ENCODE measurements around the gene SFXN5.

SFXN5 gene

GRCh38 chr2:73021371-73022010 is 50.0 kb downstream of the SFXN5 start:
- DNase-seq (ENCODE audit: low read depth in 2 of 2), result no peak

GRCh38 chr2:73020657-73021370 is 50.7 kb downstream of the SFXN5 start:
- DNase-seq (ENCODE audit: low read depth in 2 of 2), result no peak

- no peak for DNase-seq (ENCODE audit: low read depth in 2 of 2)
These were observed 51.2 kb downstream of the SFXN5 start for GRCh38 chr2:73020306-73020656.

DNA sequence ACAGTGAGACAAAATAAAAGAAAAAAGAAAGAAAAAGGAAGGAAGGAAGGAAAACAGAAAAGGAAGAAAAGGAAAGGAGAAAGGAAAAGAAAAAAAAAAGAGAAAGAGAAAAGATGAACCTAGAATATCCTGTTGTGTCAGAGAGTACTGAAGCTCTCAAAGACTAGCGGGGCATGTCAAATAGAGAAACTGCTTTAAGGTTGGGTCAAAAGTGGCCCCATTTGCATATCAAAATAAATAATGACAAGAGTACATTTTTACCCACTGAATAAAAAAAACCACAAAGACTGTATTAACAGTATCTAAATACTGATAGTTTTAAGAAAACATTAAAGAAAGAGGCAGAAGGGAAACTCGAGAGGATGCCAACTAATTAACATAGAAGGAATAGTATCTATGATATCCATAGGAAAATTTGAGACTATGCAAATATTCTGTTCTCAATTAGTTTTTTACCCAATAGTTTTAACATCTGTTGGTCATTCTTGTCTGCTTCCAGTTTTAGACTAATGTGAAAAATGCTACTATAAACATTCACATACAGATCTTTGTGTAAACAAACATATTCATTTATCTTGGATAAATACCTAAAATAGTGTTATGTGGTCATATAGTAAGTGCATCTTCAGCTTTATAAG is 53.2 kb downstream of the SFXN5 start:
- DNase-seq (ENCODE audit: low read depth in 2 of 2), result no peak

DNA sequence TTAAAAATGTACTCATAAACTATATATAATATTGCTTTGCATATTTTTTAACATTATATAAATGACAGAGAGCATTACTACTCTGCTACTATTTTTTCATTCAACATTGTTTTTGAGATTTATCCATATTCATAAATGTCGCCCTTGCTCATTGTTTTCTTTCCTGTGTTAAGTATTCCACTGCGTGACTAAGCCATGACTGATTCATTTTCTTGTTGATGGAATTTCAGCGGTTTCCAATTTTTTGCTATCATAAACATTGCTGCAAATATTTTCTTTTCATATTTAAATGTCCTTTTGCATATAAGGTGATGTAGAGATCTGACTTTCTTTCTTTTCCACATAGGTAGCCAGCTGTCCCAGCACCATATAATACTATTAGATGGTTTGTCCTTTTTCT is 57.6 kb downstream of the SFXN5 start:
- no peak for DNase-seq (ENCODE audit: low read depth in 2 of 2)

- DNase-seq (ENCODE audit: low read depth in 2 of 2), result no peak
These were observed 62.2 kb downstream of the SFXN5 start for GRCh38 chr2:73009177-73009839.

DNA sequence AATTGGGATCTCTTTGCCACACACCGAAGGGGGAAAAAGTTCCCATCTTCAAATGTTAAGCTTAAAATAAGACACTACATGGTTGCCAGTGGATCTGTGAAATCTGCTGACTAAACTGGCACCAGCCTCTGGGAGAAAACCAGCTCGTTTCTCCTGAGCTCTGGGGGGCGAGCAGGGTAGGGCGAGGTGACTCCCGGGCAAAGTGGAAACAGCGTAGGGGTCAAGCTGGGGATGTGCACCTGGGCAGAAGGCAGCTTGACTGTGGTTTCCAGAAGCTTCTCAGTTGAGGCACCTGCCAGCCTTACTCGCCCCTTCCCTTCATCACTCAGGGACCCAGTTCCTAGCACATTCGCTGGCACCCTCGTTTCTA is 62.8 kb downstream of the SFXN5 start:
- DNase-seq (ENCODE audit: low read depth in 2 of 2), result no peak

GRCh38 chr2:73007991-73008765 is 63.3 kb downstream of the SFXN5 start:
- DNase-seq (ENCODE audit: low read depth in 2 of 2), result no peak

DNA sequence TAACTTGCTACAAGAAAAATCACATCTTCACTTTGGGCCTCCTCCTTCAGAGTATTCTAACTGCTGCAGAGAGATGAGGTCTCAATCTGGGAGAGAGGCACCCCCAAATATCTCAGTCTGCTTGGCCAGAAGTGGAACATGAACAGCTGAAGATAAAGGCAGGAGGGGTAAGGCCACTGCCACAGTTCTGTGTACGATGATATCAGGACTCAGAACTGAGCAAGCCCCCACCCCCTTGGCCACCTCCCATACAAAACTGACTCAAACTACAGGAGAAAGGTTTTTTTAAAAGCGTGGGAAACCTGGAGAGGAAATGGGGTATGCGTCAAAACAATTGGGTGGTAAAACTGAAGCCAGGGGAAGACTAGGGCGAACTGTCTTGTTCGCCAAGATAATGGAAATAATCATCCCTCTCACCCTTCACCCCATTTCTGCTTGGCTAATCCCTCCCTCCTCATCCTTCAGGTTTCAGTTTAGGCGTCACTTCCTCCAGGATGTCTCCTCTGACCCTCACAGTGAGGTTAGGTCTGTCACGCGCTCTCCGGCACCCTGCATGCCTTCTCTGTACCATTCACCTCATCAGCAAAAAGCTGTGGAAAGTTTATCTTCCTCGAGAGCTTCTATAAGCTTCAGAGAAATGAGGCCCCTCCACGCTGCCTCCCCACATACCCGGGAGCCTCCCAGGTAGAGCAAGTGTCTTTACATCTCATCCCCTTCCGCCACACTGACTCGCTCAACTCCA is 64.4 kb downstream of the SFXN5 start:
- no peak for DNase-seq (ENCODE audit: low read depth in 2 of 2)

DNA sequence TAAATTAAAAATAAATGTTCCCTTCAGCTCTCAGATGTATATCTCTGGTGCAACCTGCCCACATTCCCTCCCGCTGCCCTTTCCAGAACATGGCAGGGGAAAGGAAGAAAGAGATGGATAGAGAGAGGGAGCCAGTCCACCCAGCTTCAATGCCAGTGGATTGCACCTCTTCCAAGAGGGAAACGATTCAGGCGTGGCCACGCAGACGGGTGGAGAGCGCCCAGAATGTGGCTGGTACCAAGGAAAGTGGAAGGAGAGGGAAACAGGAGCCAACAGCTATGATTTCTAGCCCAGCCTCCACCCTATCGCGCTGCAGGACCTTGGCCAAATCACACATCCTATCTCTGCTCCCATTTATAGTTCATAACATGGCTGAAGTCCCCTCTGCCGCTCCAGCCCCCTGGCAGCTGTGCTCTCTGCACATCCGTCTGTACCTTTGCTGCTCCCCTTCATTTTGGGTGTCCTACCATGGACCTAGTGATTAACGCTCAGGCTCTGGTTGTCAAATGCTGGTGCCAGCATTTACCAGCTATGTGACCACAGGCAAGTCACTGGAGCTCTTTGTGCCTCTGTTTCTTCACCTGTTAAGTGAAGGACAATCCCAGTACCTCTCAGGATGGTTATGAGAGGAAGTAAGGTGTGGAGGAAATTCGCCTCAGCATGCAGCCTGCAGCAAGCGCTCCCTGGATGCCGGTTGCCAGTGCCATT is 66.5 kb downstream of the SFXN5 start:
- DNase-seq (ENCODE audit: low read depth in 2 of 2), result no peak

GRCh38 chr2:73004466-73004865 is 67.0 kb downstream of the SFXN5 start:
- no peak for DNase-seq (ENCODE audit: low read depth in 2 of 2)

- DNase-seq (ENCODE audit: low read depth in 2 of 2), result no peak
These were observed 68.5 kb downstream of the SFXN5 start for GRCh38 chr2:73003027-73003426.

DNA sequence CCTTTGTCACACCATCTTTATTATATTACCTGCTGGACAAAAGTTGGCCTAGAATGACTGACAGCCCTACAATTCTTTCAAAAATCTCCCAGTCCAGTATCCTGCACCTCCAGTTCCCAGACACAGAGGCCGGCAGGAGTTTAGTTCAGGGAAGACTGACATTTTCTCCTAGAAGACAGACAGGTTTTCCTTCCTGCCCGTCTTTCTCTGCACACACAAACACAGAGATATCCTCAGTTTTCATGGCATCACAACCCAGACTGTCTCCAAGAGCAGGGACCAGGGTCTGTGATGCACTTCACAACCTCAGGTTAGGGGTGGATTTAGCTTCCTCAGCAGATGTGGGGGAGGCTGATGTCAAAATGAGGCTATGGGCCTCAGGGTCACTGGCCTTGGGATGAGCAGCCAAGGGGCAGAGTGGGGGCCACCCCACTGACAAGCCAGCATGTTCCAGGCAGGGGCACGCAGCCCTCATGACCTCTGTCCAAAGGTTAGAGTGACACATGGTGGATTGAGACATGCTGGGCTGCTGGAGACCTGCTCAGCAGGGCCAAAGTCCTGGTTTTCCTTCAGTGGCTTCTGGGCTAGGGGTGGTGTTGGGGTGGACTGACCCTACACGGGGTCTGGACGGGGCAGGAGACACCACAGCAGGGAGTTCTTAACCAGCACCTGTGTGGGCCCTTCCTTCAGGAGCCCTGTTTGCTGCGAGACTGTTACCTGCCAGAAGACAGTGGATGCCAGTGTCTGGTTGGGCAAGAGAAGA is 70.5 kb downstream of the SFXN5 start:
- DNase-seq (ENCODE audit: low read depth in 2 of 2), result no peak

- no peak for DNase-seq (ENCODE audit: low read depth in 2 of 2)
These were observed 71.5 kb downstream of the SFXN5 start for GRCh38 chr2:72999729-73000725.

GRCh38 chr2:72998724-72999123 is 72.8 kb downstream of the SFXN5 start:
- no peak for DNase-seq (ENCODE audit: low read depth in 2 of 2)

GRCh38 chr2:72998234-72998651 is 73.3 kb downstream of the SFXN5 start:
- DNase-seq (ENCODE audit: low read depth in 2 of 2), result no peak

DNA sequence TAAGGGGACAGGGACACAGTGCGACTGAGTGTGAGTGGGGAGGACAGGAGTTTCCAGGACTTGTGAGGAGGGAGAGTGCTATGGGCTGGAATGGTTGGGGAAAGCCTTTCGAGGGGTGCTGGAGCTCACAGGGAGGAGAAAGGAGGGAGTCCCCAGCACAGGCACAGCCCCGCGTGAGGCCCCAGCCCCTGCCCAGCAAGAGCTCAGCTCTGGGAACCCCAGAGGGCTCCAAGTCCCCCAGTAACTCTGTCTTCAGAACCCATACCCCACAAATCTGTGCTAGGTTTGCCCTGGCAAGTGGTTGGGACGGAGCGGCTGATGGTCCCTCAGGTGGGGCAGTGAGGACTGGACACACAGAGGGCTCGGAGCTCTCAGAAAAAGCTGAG is 75.4 kb downstream of the SFXN5 start:
- DNase-seq (ENCODE audit: low read depth in 2 of 2), result no peak

GRCh38 chr2:72995430-72996116 is 75.9 kb downstream of the SFXN5 start:
- DNase-seq (ENCODE audit: low read depth in 2 of 2), result no peak

Measured in stimulated activated CD4-positive, alpha-beta T cell treated with anti-CD3 and anti-CD28 coated beads, Interleukin-1b, Interleukin-23, amount 100 ng/mL, for 4 hours (primary cell).